ENCODE data around the gene MAGOH. TPM values are rescaled to one million over a fixed set of nuclear protein-coding genes. Genes with fewer than 3 reads are reported as not detected.
"Not testable (repeated sequence)": the region's sequence is repeated elsewhere in the genome, so short reads cannot be mapped to it uniquely, and the experiment has no call there.

Gene MAGOH
- total RNA-seq, 2 experiments from 2014 or later, result 113 to 119 TPM

DNA sequence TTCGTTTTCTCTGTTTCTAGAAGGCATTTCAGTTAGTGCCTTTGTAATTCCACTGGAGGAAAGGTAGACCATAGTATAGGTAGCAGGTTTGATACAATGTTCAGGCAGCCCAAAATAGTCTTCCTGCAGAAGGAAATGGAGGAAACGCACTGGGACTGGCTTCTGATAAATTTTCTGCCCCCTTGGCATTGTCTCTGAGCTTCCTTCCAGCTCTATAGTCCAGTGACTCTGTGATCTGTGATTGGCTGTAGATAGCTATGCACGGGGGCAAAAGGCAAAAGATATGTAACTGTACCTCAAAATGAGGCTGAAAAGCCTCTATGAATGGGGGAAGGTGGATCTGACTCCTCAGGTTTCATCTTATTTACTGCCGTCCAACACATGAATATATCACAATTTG, 5.8 kb upstream of the MAGOH start:
- CTCF ChIA-PET, result no interaction called here
- POLR2A ChIA-PET, result no interaction called here

DNA sequence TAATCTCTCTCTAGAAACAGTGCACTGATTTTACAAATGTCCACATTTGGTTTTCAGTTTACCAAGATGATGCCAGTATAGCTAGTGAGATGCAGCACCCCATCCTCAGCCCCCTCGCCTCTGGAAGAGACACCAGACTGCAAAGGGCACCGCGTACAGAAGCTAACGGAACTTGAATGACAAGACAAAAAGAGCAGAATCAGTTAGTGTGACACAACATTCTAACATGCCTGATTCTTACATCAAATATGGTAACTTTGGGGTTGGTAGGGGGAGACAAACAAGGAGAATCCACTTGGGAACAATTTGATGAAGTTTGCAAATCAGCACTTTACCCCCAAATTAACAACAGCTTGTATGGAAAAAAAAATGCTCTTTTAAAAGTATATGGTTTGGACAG, 4.1 kb upstream of the MAGOH start:
- ChIA-PET CTCF (no interaction called here), POLR2A (no interaction called here)

DNA sequence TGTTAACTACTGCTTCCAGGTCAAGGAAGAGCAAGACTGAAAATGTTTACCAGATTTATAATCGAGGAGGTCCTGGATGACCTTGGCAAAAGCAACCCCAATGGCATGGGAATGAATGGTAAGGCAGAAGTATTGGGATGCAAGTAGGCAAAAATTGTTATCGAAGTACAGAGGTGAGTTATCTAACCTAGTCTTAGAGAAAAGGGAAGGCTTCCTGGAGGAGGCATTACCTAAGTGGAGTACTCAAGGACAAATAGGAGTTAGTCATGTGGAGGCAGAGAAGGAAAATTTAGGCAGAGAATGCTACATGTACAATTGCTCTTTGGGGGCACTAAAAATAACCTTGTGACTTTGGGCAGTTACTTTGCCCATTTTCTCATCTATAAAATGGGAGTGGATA, 3.5 kb upstream of the MAGOH start:
- CTCF ChIA-PET, result no interaction called here
- POLR2A ChIA-PET, result no interaction called here

DNA sequence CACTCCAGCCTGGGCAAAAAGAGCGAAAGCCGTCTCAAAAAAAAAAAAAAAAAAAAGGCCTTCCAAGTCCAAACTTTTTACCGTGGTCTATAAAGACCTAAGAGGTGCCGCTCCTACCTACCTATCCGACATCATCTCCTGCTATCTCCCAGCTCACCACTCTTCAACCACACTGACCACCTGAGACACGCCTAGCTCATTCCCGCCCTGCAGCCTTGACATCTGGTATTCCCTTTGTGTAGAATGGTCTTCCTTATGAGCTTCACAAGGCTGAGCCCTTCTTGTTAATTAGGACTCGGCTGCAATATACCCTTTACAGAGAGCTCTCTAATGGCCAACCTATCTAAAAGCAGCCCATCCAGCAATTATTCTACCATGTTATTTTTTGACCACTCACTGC, 680 bp downstream of the MAGOH start:
- ChIA-PET CTCF (no interaction called here), POLR2A (interaction anchor here (0.7 to 0.9 kb wide), 2 partner anchors 22 to 74 kb away, joined by 3 read pairs; no protein-coding TSS in a partner anchor)

DNA sequence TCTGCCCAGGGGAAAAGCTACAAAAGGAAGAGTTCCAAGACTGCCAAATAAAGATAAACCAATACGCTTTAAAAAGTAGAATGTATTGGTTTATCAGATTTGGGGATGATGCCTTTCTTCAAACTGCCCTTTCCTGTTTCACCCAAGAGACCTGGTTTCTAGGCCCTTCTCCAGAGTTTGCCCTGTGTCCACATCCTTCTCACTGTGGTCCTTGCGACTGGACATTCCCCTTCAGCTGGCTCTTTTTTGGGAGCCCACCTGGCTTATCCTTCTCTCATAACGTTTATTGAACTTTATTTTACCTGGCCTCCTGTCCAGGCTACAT, 17.4 kb downstream of the MAGOH start:
- CTCF ChIA-PET, result no interaction called here
- POLR2A ChIA-PET, result interaction anchor here (0.5 to 1.2 kb wide), 2 partner anchors 9 to 18 kb away, joined by 3 to 6 read pairs; no protein-coding TSS in a partner anchor

DNA sequence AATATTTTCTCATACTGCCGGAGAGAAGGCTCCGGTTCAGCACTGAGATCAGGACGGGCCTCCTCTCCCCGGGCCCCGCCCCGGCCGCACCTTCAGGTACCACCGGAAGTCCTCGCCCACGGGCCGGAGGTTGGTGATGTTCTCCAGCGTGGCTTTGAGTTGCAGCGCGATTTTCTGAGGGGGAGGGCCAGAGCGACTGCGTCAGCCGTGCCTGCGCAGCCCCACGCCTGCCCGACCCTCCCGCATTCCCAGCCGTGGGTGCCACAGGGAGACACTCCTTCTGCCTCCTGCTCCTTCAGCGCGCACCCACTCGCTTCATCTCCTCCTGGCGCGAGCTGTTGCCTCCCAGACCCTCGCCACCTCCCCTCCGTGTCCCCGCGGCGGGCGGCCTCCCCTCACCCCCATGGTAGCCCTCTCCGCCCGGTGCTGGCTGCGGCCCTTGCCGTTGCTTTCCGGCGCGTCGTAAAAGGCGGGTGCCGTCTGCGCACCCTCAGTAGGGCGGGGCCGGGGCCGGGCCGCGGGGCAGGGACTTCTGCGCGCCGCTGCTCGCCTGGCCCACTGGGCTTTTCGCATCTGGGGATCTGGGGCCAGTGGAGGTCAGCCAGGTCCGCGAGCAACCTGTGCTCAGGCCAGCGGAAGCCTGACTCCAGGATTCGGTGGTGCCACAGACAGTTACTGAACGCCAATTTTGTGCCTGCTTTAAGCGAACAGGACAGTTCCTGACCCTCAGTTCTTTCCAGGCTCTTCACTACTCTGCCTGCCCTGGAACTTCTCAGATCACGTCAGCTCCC, 18.0 kb downstream of the MAGOH start, which contains the start of gene CZIB:
CZIB (minus strand) TSS at position 464 of the 791 bp plus-strand sequence; CDS start at position 405, 59 bp downstream.
- ChIA-PET POLR2A (interaction anchor here (0.5 kb wide), 1 partner anchor 8 kb away, joined by 6 read pairs; no protein-coding TSS in a partner anchor), CTCF (no interaction called here)

DNA sequence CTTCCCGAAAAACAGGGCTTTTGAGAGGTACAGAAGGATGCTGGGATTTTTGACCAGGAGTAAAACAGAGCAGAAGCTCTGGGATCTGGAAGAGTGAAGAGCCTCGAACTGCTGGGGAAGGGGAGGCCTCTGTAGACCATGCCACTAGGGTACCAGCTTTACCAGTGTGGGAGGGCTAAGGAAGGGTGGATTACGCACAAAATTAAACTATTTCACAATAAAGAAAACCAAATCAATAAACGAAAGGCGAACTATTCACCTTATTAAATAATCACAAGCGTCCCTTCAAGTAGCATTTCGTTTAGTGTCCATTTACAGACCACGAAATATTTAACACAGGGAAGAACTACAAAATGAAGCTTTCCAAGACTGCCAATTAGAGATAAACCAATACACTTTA, 18.6 kb downstream of the MAGOH start:
- CTCF ChIA-PET, result no interaction called here

DNA sequence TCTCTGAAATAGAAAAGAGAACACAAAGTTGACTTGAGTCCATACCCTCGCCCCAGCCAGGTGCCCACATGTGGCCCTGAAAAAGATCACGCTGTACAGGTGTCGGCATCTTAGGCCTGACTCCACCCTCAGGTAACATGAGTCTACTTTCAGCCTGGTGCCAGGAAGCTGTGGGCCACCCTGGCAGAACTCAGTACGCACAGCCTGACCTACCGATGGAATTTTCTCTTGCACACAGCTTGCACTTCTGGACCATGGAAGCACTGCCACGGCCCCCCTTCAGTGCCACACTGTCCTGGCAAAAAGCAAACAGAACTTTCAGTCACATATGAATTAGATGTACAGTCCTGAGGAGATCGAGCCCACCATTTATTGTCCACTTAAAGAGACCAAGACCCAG, 20.1 kb downstream of the MAGOH start:
- CTCF ChIA-PET, result no interaction called here
- POLR2A ChIA-PET, result no interaction called here

More for the DNA sequence above, 18.6 kb downstream of the MAGOH start:
- POLR2A ChIA-PET, result no interaction called here

DNA sequence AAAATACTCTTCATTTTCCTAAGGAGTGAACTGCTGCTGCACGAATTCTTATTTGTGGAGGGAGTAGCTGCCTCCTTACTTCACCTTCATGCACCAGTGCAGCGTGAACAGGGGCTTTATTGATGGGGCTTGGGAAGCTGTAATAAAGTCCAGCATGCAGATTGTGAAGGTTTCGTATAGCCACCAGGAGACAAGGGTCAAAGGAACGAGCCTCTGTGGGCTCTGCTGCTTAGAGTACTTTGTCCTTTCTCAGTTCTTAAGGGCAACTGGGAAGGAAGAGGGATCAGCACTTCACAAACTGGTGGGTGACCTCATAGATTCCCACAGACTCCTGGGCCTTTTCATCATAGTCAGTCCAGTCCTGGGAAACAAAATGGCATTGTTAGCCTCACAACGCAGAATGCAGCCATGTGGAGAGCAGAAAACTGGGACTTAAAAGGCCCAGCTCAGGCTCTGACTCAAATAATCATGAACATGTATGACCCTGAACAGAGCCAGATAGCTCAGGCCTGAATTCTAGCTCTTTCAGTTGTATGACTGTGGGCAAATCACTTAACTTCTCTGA, 23.9 kb downstream of the MAGOH start:
- POLR2A ChIA-PET, result no interaction called here

DNA sequence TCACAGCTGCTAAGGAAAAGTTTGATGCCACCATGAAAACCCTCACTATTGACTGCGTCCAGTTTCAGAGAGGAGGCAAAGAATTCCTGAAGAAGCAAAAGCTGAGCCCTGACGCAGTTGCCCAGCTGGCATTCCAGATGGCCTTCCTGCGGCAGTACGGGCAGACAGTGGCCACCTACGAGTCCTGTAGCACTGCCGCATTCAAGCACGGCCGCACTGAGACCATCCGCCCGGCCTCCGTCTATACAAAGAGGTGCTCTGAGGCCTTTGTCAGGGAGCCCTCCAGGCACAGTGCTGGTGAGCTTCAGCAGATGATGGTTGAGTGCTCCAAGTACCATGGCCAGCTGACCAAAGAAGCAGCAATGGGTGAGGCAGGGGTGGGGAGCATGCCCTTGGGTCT, 27.4 kb downstream of the MAGOH start:
- ChIA-PET POLR2A (no interaction called here), CTCF (no interaction called here)

More for the DNA sequence above, 23.9 kb downstream of the MAGOH start:
- CTCF ChIA-PET, result no interaction called here

DNA sequence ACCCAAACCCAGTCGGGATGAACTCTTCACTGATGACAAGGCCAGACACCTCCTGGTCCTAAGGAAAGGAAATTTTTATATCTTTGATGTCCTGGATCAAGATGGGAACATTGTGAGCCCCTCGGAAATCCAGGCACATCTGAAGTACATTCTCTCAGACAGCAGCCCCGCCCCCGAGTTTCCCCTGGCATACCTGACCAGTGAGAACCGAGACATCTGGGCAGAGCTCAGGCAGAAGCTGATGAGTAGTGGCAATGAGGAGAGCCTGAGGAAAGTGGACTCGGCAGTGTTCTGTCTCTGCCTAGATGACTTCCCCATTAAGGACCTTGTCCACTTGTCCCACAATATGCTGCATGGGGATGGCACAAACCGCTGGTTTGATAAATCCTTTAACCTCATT, 28.0 kb downstream of the MAGOH start:
- ChIA-PET POLR2A (no interaction called here), CTCF (no interaction called here)

DNA sequence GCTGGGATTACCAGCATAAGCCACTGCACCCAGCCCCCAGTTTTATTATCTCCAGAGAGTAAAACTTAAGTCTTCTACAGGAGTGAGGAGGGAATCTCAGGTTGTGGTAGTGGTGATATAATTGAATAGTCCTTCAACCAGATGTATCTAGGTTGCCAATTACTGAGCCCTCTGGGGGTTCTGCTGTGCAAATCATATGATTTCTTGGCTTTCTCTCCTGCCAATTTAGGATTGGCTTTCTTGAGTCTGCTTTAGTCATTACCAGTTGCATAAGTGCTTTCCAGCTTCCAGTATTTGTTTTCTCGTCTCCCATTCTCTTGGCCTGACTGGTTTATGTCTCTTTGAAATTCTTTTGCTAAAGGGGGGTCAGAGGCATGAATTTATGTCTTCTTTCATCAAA, 30.6 kb downstream of the MAGOH start:
- CTCF ChIA-PET, result no interaction called here
- POLR2A ChIA-PET, result no interaction called here

DNA sequence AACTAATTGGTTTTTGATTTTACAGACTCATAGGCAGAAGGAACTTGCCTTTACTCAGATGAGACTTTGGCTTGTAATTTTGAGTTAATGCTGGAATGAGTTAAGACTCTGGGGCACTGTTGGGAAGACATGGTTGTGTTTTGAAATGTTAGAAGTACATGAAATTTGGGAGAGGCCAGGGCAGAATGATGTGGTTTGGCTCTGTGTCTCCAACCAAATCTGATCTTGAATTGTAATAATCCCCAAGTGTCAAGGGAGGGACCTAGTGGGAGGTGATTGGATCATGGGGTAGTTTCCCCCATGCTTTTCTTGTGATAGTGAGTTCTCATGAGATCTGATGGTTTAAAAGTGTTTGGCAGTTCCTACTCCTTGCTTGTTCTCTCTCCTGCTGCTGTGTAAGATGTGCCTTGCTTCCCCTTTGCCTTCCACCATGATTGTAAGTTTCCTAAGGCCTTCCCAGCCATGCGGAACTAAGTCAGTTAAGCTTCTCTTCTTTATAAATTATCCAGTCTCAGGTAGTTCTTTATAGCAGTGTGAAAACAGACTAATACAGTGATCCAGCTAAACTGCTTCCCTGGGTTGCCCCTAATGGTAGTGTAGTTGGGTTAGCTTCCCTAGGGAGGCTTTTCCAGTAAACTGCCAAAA, 31.5 kb downstream of the MAGOH start:
- ChIA-PET POLR2A (no interaction called here), CTCF (no interaction called here)

DNA sequence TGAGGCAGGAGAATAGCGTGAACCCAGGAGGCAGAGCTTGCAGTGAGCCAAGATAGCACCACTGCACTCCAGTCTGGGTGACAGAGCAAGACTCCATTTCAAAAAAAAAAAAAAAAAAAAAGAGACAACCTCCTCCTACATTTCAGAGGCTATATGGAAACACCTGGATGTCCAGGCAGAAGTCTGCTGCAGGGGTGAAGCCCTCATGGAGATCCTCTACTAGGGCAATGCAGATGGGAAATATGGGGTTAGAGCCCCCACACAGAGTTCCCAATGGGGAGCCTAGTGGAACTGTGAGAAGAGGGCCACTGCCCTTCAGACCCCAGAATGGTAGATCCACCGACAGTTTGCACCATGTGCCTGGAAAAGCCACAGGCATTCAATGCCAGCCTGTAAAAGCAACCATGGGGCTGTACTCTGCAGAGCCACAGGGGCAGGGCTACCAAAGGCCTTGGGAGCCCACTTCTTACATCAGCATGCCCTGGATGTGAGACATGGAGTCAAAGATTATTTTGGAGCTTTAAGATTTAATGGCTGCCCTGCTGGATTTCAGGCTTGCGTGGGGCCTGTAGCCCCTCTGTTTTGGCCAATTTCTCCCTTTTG, 32.1 kb downstream of the MAGOH start:
- POLR2A ChIA-PET, result not testable (repeated sequence)
- CTCF ChIA-PET, result interaction anchor here (0.7 kb wide), 1 partner anchor 13 kb away, joined by 4 read pairs; no protein-coding TSS in a partner anchor

DNA sequence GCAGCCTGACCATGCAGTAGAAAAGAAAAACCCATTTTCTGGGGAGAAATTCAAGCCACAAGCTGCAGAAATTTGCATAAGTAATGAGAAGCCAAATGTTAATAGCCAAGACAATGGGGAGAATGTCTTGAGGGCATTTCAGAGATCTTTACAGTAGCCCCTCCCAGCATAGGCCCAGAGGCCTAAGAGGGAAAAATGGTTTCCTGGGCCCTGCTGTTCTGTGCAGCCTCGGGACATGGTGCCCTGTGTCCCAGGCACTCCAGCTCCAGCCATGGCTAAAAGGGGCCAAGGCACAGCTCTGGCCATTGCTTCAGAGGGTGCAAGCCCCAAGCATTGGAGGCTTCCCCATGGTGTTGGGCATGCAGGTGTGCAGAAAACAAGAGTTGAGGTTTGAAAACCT, 32.8 kb downstream of the MAGOH start:
- POLR2A ChIA-PET, result not testable (repeated sequence)
- CTCF ChIA-PET, result interaction anchor here (0.7 kb wide), 1 partner anchor 12 kb away, joined by 4 read pairs; no protein-coding TSS in a partner anchor

DNA sequence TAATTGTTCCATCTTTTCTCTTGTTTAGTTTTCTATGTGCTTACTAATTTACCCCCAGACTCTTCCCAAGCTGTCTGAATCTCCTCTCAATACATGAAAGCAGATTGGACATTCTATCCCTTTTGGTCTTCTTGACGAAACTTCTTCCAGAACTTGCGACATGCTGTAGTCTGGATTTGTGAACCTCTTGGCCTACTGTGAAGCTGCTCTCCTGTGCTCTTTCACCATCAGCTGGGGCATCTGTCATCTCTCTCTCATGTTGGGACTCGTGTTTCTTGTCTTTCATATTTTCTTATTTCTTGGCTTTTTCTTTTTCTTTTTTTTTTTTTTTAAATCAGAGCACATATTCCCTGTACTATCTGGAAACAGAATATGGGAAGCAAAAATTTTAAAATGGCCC, 34.9 kb downstream of the MAGOH start:
- POLR2A ChIA-PET, result no interaction called here

DNA sequence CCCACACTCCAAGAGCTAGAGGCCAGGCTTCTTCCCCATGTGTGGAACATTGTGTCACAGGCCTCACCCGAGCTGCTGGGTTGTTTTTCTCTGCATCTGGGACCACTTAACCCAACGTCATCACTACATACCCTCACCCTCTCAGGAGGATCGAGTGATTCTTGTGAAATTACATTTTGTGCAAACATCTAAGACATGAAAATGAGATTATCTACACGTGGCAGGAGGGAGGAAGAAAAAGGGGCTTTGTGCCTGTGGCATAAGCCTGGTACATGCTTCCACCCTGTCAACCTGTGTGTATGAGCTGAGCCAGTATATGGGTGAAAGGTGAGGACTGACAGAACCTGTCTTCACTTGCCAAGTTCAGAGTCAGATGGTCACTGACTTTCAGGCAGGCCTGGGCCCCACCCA, 40.1 kb downstream of the MAGOH start:
- POLR2A ChIA-PET, result interaction anchor here (1.0 kb wide), 1 partner anchor 566 kb away, joined by 3 read pairs; the partner anchor contains the start of gene SHISAL2A
- CTCF ChIA-PET, result interaction anchor here (1.3 kb wide), 1 partner anchor 17 kb away, joined by 4 read pairs; no protein-coding TSS in a partner anchor

More for the DNA sequence above, 34.9 kb downstream of the MAGOH start:
- CTCF ChIA-PET, result no interaction called here

DNA sequence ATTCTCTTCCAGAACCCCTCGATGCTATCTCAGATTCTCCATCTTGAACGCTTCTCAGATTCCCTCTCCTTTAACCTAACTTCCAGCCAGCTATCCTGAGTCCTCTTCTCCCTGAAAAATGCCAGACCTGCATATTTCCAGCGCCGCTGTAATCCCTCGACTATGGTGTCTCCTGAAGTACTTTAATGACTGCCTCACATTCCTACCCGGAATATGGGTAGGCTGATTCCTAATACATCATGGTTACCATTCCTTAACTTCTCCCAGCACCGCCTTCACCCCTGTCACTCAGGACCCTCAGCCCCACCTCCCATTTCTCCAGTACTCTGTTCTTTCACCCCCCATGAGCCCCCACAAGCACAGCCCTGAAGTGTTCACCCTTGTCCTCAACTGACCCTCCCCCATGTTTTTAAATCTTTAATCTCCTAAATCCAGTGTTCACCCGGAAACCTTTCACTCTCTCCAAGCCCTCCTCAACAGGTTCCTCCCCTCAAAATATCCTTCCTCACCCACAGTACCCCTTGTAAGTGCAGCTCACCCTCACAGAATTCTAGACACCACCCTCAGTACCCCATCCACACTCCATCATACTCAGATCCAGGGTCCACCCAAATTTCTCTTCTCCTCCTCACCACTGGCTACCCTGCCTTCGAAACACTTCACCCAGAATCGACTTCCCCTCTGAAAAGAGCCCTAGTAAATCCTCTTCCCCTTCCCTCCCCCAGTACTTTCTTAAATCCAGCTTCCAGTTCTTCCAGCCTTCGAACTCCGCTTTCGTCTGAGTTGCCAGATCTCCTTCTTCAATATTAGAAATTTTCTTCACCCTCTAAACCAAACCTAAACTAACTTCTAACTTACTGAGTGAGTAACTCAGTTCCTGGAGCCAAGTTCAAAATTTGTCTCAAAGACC, 40.8 kb downstream of the MAGOH start:
- ChIA-PET POLR2A (interaction anchor here (1.0 kb wide), 1 partner anchor 565 kb away, joined by 3 read pairs; the partner anchor contains the start of gene SHISAL2A), CTCF (interaction anchor here (1.3 kb wide), 1 partner anchor 17 kb away, joined by 4 read pairs; no protein-coding TSS in a partner anchor)
